IgD-negative memory B cell (primary cell): ENCODE data around the gene C2CD2L. TPM values are rescaled to one million over a fixed set of nuclear protein-coding genes. Genes with fewer than 3 reads are reported as not detected.

Experiments used
- H3K27ac Mint-ChIP-seq, 3 donors: one replicate each; pipeline ENCODE4 v1.8.0; 2020 to 2022; ENCODE audit warnings: mild to moderate bottlenecking in 3 of 3, mixed read lengths in 3 of 3, moderate library complexity in 1 of 3
- H3K27me3 Mint-ChIP-seq: one replicate; pipeline ENCODE4 v1.8.0; 2021; ENCODE audit warnings: mixed read lengths
- H3K36me3 Mint-ChIP-seq: one replicate; pipeline ENCODE4 v1.8.0; 2020; ENCODE audit warnings: mild to moderate bottlenecking, mixed read lengths
- H3K4me1 Mint-ChIP-seq, 3 donors: one replicate each; pipeline ENCODE4 v1.8.0; 2020 to 2022; ENCODE audit warnings: mixed read lengths in 3 of 3, mild to moderate bottlenecking in 1 of 3
- H3K4me3 Mint-ChIP-seq, 4 donors: one replicate each; pipeline ENCODE4 v1.8.0; 2020 to 2022; ENCODE audit warnings: mild to moderate bottlenecking in 4 of 4, mixed read lengths in 4 of 4, moderate library complexity in 3 of 4
- H3K9me3 Mint-ChIP-seq, 3 donors: one replicate each; pipeline ENCODE4 v1.8.0; 2020 to 2021; ENCODE audit warnings: mixed read lengths in 3 of 3, mild to moderate bottlenecking in 1 of 3
- polyA plus RNA-seq: library from polyadenylated mRNA; unstranded; fragments of 300-500 nt; fragmentation: Illumina TruSeq; gene quantifications from one replicate; pipeline ENCODE4 v1.2.3, GENCODE V29; 2021

C2CD2L gene
- polyA plus RNA-seq, 1 donor from 2014 or later, result 5.6 TPM

- Mint-ChIP-seq H3K27ac (peak overlapping the region in 1 of 3 donors; percentile 61), H3K27me3 (no peaks in the 10 kb centered on the region), H3K36me3 (no peaks in the 10 kb centered on the region), H3K4me1 (peaks cover 20 to 25% (median 20%) of the 10 kb centered on the region in 3 donors), H3K4me3 (peak overlapping the region in 1 of 4 donors; percentile 54), H3K9me3 (no peaks in the 10 kb centered on the region)
These were observed 18.7 kb upstream of the C2CD2L start for GRCh38 chr11:119088406-119088805.

GRCh38 chr11:119089319-119089718, 17.8 kb upstream of the C2CD2L start:
- H3K4me1 Mint-ChIP-seq, result peaks cover 25 to 27% (median 26%) of the 10 kb centered on the region in 3 donors
- no peaks in the 10 kb centered on the region for H3K36me3 Mint-ChIP-seq
- H3K9me3 Mint-ChIP-seq, result no peaks in the 10 kb centered on the region
- no peaks in the 10 kb centered on the region for H3K27me3 Mint-ChIP-seq
- peak overlapping the region in 1 of 3 donors; percentile 61 for H3K27ac Mint-ChIP-seq
- H3K4me3 Mint-ChIP-seq, result peak overlapping the region in 1 of 4 donors; percentile 44

- peaks cover 2% of the 10 kb centered on the region for H3K27me3 Mint-ChIP-seq
- H3K9me3 Mint-ChIP-seq, result no peaks in the 10 kb centered on the region
- peak overlapping the region in 1 of 4 donors; percentile 35 for H3K4me3 Mint-ChIP-seq
- H3K4me1 Mint-ChIP-seq, result peaks cover 15 to 22% (median 18%) of the 10 kb centered on the region in 3 donors
- no peaks in the 10 kb centered on the region for H3K36me3 Mint-ChIP-seq
- no peak overlapping the region for H3K27ac Mint-ChIP-seq
These were observed 16.0 kb upstream of the C2CD2L start for GRCh38 chr11:119091178-119091577.

GRCh38 chr11:119091966-119092879, 14.9 kb upstream of the C2CD2L start:
- H3K36me3 Mint-ChIP-seq, result no peaks in the 10 kb centered on the region
- peak overlapping the region in 1 of 3 donors; percentile 88 for H3K27ac Mint-ChIP-seq
- peaks cover 2% of the 10 kb centered on the region for H3K27me3 Mint-ChIP-seq

GRCh38 chr11:119092880-119093842, 14.0 kb upstream of the C2CD2L start:
- H3K4me3 Mint-ChIP-seq, result peak overlapping the region; percentile 81 to 96 (median 94)
- H3K4me1 Mint-ChIP-seq, result peaks cover 19 to 28% (median 27%) of the 10 kb centered on the region in 3 donors

More at GRCh38 chr11:119091966-119092879, 14.9 kb upstream of the C2CD2L start:
- Mint-ChIP-seq H3K4me1 (peaks cover 19 to 26% (median 23%) of the 10 kb centered on the region in 3 donors), H3K9me3 (no peaks in the 10 kb centered on the region), H3K4me3 (peak overlapping the region in 1 of 4 donors; percentile 81)

GRCh38 chr11:119093942-119094815, 13.0 kb upstream of the C2CD2L start:
- Mint-ChIP-seq H3K36me3 (no peaks in the 10 kb centered on the region), H3K27me3 (peaks cover 2% of the 10 kb centered on the region), H3K9me3 (no peaks in the 10 kb centered on the region), H3K4me1 (peaks cover 24 to 30% (median 28%) of the 10 kb centered on the region in 3 donors), H3K27ac (peak overlapping the region; percentile 88 to 97 (median 96)), H3K4me3 (peak overlapping the region; percentile 81 to 97 (median 95))

More at GRCh38 chr11:119092880-119093842, 14.0 kb upstream of the C2CD2L start:
- Mint-ChIP-seq H3K9me3 (no peaks in the 10 kb centered on the region), H3K36me3 (no peaks in the 10 kb centered on the region), H3K27ac (peak overlapping the region in 2 of 3 donors; percentile 88 to 96), H3K27me3 (peaks cover 2% of the 10 kb centered on the region)

GRCh38 chr11:119094816-119095065, 12.4 kb upstream of the C2CD2L start:
- Mint-ChIP-seq H3K36me3 (no peaks in the 10 kb centered on the region), H3K27me3 (peaks cover 2% of the 10 kb centered on the region), H3K27ac (peak overlapping the region; percentile 88 to 97 (median 96)), H3K4me3 (peak overlapping the region; percentile 81 to 97 (median 95)), H3K9me3 (no peaks in the 10 kb centered on the region), H3K4me1 (peaks cover 24 to 31% (median 28%) of the 10 kb centered on the region in 3 donors)

- Mint-ChIP-seq H3K9me3 (no peaks in the 10 kb centered on the region), H3K27me3 (peaks cover 2% of the 10 kb centered on the region), H3K4me3 (peak overlapping the region; percentile 81 to 97 (median 95)), H3K36me3 (no peaks in the 10 kb centered on the region), H3K27ac (peak overlapping the region; percentile 88 to 97 (median 96)), H3K4me1 (peaks cover 28 to 33% (median 29%) of the 10 kb centered on the region in 3 donors)
These were observed 11.9 kb upstream of the C2CD2L start for GRCh38 chr11:119095066-119095880.

GRCh38 chr11:119099711-119100110, 7.4 kb upstream of the C2CD2L start:
- H3K36me3 Mint-ChIP-seq, result peaks cover 2% of the 10 kb centered on the region
- H3K4me3 Mint-ChIP-seq, result peak overlapping the region; percentile 92 to 99 (median 96)
- H3K9me3 Mint-ChIP-seq, result no peaks in the 10 kb centered on the region
- peaks cover 2% of the 10 kb centered on the region for H3K27me3 Mint-ChIP-seq
- peak overlapping the region in 1 of 3 donors; percentile 93 for H3K27ac Mint-ChIP-seq
- H3K4me1 Mint-ChIP-seq, result peaks cover 22 to 44% (median 35%) of the 10 kb centered on the region in 3 donors

GRCh38 chr11:119100246-119100970, 6.7 kb upstream of the C2CD2L start:
- Mint-ChIP-seq H3K36me3 (peaks cover 2% of the 10 kb centered on the region), H3K9me3 (no peaks in the 10 kb centered on the region), H3K27me3 (peaks cover 1% of the 10 kb centered on the region), H3K27ac (peak overlapping the region in 2 of 3 donors; percentile 46 to 93), H3K4me1 (peaks cover 21 to 45% (median 34%) of the 10 kb centered on the region in 3 donors), H3K4me3 (peak overlapping the region; percentile 92 to 99 (median 96))

GRCh38 chr11:119100994-119101758, 6.0 kb upstream of the C2CD2L start:
- Mint-ChIP-seq H3K9me3 (no peaks in the 10 kb centered on the region), H3K27ac (peak overlapping the region; percentile 93 to 99 (median 99)), H3K4me1 (peaks cover 19 to 41% (median 34%) of the 10 kb centered on the region in 3 donors), H3K36me3 (peaks cover 2% of the 10 kb centered on the region), H3K27me3 (no peaks in the 10 kb centered on the region), H3K4me3 (peak overlapping the region; percentile 92 to 99 (median 96))

GRCh38 chr11:119101759-119102423, 5.3 kb upstream of the C2CD2L start, which contains the start of gene DPAGT1:
Gene DPAGT1 (minus strand): TSS chr11:119101853. CDS start chr11:119101655, 198 bp downstream.
- Mint-ChIP-seq H3K27ac (peak within 1 kb of the TSS; percentile 93 to 99 (median 99)), H3K4me3 (peak within 1 kb of the TSS; percentile 92 to 99 (median 96)), H3K4me1 (peaks cover 12 to 43% (median 38%) of the 10 kb centered on the region in 3 donors), H3K9me3 (no peaks in the 10 kb centered on the region), H3K27me3 (no peaks in the 10 kb centered on the region), H3K36me3 (peaks cover 2% of the 10 kb centered on the region)
